Cardiac muscle cell (in vitro differentiated cells and primary cell): ENCODE results near the gene TRMT44. TPM values are rescaled to one million over a fixed set of nuclear protein-coding genes. Genes with fewer than 3 reads are reported as not detected.

Experiments
- DNase-seq, 2 donors: peaks; one replicate each; pipeline versions ENCODE4 v3.0.0 to v3.0.0-alpha.2; 2010 to 2017; ENCODE audit warnings: low read depth in 1 of 2, low spot score in 1 of 2
- H3K27ac ChIP-seq: fragments of 200-600 bp; sonication (generic); 2 replicates; pipeline ENCODE4 v1.5.1; 2016
- H3K27me3 ChIP-seq: fragments of 200-600 bp; sonication (generic); 2 replicates; pipeline ENCODE4 v1.6.0; 2016; ENCODE audit warnings: control low read depth
- H3K36me3 ChIP-seq: fragments of 200-600 bp; sonication (generic); 2 replicates; pipeline ENCODE4 v1.5.1; 2016; ENCODE audit warnings: control low read depth
- H3K4me1 ChIP-seq: fragments of 200-600 bp; sonication (generic); 2 replicates; pipeline ENCODE4 v1.8.1; 2017; ENCODE audit warnings: low read depth, mild to moderate bottlenecking, mixed run types
- H3K4me3 ChIP-seq: fragments of 200-600 bp; sonication (generic); 2 replicates; pipeline ENCODE4 v1.5.1; 2016; ENCODE audit warnings: mild to moderate bottlenecking
- H3K9me3 ChIP-seq: fragments of 200-600 bp; sonication (generic); 2 replicates; pipeline ENCODE4 v1.5.1; 2017; ENCODE audit warnings: low read depth, mild to moderate bottlenecking, control low read depth
- CTCF ChIP-seq: IDR thresholded peaks from 2 replicates; pipeline ENCODE4 v1.5.1; 2012; ENCODE audit warnings: low read depth, mild to moderate bottlenecking, low read length
- polyA plus RNA-seq: library from polyadenylated mRNA; unstranded; fragments of >200 nt; fragmentation: Nextera tagmentation; extraction: Ambion mirVana; gene quantifications from 2 replicates; pipeline ENCODE4 v1.2.1, GENCODE V29; 2016
- total RNA-seq: library from RNA; depleted of rRNA; stranded (reverse); fragments of >200 nt; gene quantifications from 2 replicates; pipeline ENCODE4 v1.2.3, GENCODE V29; 2016

The TRMT44 gene
- total and polyA plus RNA-seq, 2 experiments from 2014 or later, result 20.6 to 66.9 TPM

GRCh38 chr4:8465615-8466611, 25.3 kb downstream of the TRMT44 start:
- Histone ChIP-seq H3K27ac (peak overlapping the region; percentile 23), H3K27me3 (no peaks in the 10 kb centered on the region), H3K4me3 (no peak overlapping the region), H3K9me3 (no peaks in the 10 kb centered on the region), H3K4me1 (peaks cover 18% of the 10 kb centered on the region), H3K36me3 (peaks cover 12% of the 10 kb centered on the region)
- DNase-seq, result no peak
- TF ChIP-seq CTCF, result no peak

- no peak for DNase-seq
- Histone ChIP-seq H3K9me3 (no peaks in the 10 kb centered on the region), H3K27ac (no peak overlapping the region), H3K4me3 (no peak overlapping the region), H3K4me1 (peaks cover 18% of the 10 kb centered on the region), H3K36me3 (peaks cover 12% of the 10 kb centered on the region), H3K27me3 (no peaks in the 10 kb centered on the region)
- no peak for TF ChIP-seq CTCF
These were observed 26.4 kb downstream of the TRMT44 start for GRCh38 chr4:8467016-8467415.

GRCh38 chr4:8468746-8469535, 28.4 kb downstream of the TRMT44 start:
- H3K9me3 ChIP-seq, result no peaks in the 10 kb centered on the region
- peaks cover 11% of the 10 kb centered on the region for H3K4me1 ChIP-seq
- peak; percentile 96 for TF ChIP-seq CTCF
- H3K4me3 ChIP-seq, result no peak overlapping the region
- no peak overlapping the region for H3K27ac ChIP-seq
- peaks cover 12% of the 10 kb centered on the region for H3K36me3 ChIP-seq
- no peaks in the 10 kb centered on the region for H3K27me3 ChIP-seq
- peak; percentile 73 to 75 for DNase-seq

GRCh38 chr4:8469550-8469949, 29.0 kb downstream of the TRMT44 start:
- no peak for DNase-seq
- peaks cover 12% of the 10 kb centered on the region for H3K36me3 ChIP-seq

More at GRCh38 chr4:8469550-8469949, 29.0 kb downstream of the TRMT44 start:
- TF ChIP-seq CTCF, result no peak
- H3K4me1 ChIP-seq, result peaks cover 5% of the 10 kb centered on the region
- H3K27ac ChIP-seq, result no peak overlapping the region
- no peaks in the 10 kb centered on the region for H3K9me3 ChIP-seq
- no peak overlapping the region for H3K4me3 ChIP-seq
- H3K27me3 ChIP-seq, result no peaks in the 10 kb centered on the region
